Bone marrow (tissue), 2 donors: ENCODE measurements around the gene RAB3IP.
"Not testable (repeated sequence)": the region's sequence is repeated elsewhere in the genome, so short reads cannot be mapped to it uniquely, and the experiment has no call there.

ENCODE experiments used
- DNase-seq, 2 donors: peaks; one replicate each; lab custom pipeline; 2025; lab: John Stamatoyannopoulos, UW

The RAB3IP gene

DNA sequence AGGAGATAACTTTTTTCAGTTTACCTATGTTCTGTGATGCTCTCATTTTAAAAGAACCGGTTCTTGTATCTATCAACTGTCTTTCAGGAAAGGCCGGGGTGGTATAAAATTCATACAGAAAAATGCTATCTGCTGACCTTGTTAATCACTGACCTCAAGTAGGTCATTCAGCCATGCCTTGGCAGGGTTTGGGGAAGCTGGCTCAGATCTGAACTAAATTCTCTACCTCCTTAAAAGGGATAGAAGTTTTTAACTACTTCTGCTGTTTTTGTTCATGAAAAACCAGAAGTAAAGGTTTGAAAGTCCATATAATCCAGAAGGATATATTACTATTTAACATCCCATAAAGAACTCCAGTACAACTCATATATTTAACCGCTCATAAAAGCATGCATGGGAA lies 96.4 kb downstream of the RAB3IP start:
- DNase-seq: no peak

DNA sequence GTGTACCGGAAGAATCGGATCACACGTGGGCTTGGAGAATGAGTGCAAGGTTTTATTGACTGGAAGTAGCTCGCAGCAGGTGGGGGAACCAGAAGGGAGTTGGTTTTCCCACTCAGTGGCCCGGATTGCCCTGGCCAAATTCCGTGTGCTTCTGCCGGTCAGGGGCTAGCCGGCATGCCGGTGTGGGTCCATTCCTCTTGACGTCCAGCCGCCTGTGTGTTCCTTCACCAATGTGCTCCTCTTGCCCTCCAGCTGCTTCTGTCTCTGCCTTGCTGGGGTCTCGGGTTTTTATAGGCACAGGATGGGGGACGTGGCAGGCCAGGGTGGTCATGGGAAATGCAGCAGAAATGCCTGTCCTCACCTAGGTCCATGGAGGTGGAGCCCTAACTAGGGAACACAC lies 97.4 kb downstream of the RAB3IP start:
- no peak for DNase-seq

DNA sequence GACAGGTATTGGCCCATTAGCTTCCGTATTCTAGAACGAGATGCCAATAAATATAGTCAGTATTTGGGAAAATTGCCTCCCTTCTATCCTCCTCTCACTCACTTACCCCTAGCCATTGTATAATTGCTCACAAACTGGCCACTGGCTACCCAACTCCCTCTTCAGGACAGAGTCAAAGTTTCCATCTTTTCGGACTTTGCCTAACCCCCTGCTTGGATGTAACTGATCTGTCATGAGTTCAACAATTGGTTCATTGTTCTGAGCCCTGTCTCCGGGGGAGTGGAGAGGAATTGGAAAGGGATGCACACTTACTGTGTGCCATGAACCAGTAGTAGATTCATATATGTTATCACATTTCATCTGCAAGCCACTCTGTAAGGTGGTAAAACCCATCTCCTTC lies 98.5 kb downstream of the RAB3IP start:
- no peak for DNase-seq

DNA sequence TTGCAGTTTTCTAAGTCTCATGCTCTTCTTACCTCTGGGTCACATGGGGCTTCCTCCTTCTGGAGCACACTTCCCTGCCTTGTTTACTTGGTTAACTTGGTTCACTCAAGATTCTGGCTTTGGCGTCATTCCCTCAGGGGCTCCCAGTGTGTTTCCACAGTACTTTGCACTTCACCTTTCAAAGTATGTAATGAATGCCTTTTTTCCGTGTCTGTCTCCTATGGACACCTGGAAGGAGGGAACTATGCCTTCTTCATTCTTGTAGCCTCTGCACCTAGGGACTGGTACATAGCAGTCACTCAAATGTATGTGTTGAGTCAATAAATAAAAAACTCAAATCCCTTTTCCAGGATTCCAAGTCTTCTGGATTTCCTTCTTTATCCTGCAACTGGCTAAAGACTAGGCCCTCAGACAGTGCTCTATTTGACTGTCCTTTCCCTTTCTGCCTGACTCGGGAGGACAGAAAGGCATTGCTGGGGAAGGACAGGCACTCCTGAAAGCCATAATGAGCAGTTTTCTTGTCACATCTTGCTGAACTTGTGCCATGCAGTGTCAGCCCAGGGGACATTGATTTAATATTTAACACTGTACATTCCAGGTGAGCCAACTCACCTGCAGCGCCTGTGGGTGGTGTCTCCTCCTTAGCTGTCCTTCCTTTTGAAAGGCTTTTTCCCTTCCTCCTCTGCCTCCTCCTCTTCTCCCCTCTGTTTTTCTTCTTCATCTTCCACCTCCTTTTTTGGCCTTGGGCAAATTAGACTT lies 99.2 kb downstream of the RAB3IP start:
- no peak for DNase-seq

DNA sequence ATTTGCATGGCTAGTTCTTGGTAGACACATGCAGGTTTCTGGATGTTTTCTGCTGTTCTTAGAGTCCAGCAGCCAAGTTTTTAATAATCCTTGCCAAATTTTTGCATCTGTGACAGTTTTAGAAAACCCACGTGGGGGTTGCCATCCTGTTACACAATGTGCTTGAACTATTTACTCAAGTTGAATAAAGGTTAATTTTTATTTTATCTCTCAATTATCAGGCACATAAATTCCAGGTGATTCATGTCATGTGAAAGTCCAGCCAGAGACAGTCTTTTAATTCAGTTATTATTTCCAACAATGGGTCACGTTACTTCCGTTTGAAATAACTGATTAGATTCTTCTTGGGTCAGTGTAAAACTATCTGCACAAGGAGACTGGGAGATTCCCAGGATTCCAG lies 102.1 kb downstream of the RAB3IP start:
- DNase-seq: no peak

DNA sequence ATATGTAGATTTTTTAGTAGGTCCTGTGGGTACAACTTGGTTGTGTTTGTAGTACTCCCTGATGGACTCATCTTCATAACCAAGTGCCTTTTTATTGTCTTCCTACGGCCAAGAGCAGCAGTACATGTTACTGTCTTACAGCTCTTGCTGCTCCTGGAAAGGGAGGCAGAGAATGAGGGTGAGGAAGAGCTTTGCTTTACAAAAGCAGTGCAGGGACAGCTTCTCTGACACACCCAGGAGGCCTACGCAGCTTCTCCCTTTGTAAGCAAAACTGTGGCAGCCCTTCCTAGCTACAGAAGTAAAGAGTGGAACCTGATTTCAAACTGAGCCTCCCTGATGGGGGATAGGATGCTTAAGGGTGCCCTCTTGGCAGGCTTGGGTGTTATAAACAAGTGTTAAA lies 104.9 kb downstream of the RAB3IP start:
- DNase-seq: no peak

DNA sequence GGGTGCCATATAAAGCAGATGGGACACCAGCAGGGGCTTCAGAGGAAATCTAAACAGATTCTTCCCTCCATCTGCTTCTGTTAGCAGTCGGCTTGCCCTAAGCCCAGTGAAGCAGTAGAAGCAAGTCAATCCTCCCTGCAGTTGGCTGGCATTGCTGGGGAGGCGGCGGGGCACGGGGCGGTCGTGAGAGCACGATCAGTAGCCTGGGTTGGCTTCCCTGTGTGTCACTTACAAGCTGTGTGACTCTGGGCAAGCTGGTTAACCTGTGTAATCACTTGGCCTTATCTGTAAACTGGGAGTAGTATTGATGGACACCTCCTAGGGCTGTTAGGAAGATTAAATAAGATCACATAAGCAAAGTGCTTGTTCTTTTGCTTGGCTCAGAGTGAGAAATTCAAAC lies 105.8 kb downstream of the RAB3IP start:
- no peak for DNase-seq

DNA sequence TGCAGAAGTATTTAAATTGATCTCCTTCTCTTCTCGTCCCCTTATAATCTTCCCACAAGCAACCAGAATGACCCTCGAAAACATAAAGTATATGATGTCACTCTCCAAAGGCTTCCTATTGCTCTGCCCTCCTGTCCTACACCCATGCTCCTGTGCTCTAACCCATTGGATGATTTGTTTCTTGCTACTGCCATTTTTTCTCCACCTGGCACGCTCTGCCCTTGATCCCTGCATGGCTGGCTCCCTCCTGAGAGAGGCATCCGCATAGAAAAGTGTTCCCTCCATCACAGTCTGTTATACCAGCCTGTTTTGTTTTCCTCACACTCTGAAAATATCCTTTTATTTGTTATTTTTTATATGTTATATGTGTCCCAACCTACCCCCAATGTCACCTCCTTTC lies 106.2 kb downstream of the RAB3IP start:
- no peak for DNase-seq

DNA sequence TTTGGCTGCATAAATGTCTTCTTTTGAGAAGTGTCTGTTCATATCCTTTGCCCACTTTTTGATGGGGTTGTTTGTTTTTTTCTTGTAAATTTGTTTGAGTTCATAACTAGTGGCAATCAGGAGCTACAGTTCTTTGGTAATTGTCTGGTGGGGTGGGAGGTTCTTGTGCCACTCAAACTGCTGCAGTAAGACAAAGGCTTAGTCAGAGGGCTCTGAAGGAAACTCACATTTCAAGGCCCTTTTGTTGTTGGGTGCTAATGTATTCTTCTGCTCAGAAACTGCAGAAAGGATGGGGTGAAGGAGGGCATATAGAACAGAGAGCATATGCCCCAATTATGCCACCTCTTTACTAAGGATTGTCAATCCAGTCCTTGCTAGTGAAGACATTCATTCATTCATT lies 108.3 kb downstream of the RAB3IP start:
- no peak for DNase-seq

DNA sequence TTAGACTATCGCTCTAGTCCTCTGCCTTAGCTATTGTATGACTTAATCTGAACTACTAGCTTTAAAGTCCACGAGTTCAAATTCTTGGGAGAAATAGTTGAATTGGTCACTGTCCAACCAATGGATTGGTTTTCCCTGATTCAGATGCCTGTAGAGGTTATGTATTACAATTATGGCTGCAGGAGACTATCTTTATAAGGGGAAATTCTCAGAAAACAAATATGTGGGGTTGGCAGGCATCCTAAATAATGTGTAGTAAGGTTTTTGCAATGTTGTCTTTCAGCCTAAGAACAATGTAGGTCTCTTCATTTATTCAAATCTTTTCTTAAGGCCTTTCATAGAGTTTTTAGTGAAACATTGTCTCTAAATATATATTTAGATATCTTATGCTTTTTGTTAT lies 113.3 kb downstream of the RAB3IP start:
- no peak for DNase-seq

DNA sequence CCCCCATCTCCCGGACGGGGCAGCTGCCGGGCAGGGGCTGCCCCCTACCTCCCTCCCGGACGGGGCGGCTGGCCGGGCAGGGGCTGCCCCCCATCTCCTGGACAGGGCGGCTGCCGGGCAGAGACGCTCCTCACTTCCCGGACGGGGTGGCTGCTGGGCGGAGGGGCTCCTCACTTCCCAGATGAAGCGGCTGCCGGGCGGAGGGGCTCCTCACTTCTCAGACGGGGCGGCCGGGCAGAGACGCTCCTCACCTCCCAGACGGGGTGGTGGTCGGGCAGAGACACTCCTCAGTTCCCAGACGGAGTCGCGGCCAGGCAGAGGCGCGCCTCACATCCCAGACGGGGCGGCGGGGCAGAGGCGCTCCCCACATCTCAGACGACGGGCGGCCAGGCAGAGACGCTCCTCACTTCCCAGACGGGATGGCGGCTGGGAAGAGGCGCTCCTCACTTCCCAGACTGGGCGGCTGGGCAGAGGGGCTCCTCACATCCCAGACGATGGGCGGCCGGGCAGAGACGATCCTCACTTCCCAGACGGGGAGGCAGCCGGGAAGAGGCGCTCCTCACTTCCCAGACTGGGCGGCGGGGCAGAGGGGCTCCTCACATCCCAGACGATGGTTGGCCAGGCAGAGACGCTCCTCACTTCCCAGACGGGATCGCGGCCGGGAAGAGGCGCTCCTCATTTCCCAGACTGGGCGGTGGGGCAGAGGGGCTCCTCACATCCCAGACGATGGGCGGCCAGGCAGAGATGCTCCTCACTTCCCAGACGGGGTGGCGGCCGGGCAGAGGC lies 114.7 kb downstream of the RAB3IP start:
- DNase-seq: not testable (repeated sequence)

DNA sequence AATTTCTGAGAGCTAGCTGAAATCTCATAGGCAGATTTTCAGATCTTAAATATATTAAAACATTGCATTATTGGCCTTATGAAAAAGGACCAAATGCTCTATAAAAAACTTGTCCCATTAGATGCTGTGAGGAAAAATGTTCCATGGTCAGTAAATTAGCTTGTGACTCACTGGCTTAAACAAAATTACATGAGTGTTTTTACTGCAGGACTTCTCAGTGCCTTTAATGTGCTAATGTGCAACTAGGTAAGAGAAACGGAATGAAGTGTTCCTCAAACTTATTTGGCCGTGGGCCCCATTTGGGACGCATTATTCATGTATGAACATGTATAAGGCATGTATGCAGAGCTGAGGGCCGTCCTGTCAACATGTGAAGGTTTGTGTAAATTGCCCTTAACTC lies 128.0 kb downstream of the RAB3IP start:
- DNase-seq: no peak

DNA sequence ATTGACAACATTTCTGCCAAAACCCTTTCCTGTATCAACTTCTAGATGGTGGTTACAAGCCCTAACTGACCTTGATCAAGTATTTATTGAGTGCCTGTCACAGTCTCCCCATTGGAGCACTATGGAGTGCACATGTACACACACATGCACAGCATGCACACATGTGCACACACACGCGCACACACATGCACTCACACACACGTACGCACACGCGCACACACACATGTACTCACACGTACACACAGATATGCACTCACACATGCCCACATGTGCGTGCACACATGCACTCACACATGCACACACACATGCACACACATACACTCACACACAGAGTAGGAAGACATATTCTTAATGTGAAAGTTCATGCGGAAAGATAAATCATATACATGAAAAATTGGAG lies 130.0 kb downstream of the RAB3IP start:
- no peak for DNase-seq

DNA sequence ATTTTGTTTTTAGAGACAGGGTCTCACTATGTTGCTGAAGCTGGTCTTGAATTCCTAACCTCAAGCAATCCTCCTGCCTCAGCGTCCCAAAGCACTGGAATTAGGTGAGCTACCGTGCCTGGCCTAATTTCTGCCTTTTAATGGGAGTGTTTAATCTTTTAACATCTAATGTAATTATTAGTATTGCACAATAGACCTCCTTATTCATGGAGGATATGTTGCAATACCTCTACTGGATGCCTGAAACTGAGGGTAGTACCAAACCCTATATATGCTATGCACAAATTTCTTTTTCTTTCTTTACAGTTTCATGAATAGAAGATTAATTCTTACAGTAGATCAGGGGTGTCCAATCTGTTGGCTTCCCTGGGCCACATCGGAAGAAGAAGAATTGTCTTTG lies 134.1 kb downstream of the RAB3IP start:
- DNase-seq: no peak
